HEK293 (cell line): Measurements from ENCODE around the gene OR10G2.
"Not testable (repeated sequence)": the region's sequence is repeated elsewhere in the genome, so short reads cannot be mapped to it uniquely, and the experiment has no call there.

ENCODE experiments used
- FEZF1 ChIP-seq: fragments of 450-650 bp; formaldehyde crosslinking; IDR thresholded peaks from 2 replicates; pipeline ENCODE4 v1.5.1; 2016; ENCODE audit warnings: missing biosample characterization, missing genetic modification characterization
- MEIS1 ChIP-seq: sonication (generic); formaldehyde crosslinking; IDR thresholded peaks from 2 replicates; pipeline ENCODE4 v1.8.1; 2022; ENCODE audit warnings: missing genetic modification reagents, mild to moderate bottlenecking, borderline replicate concordance
- SALL2 ChIP-seq: fragments of 450-650 bp; formaldehyde crosslinking; IDR thresholded peaks from 2 replicates; pipeline ENCODE4 v1.5.0; 2017; ENCODE audit warnings: missing biosample characterization, mild to moderate bottlenecking, missing genetic modification characterization, borderline replicate concordance
- SCRT1 ChIP-seq: fragments of 450-650 bp; formaldehyde crosslinking; IDR thresholded peaks from 2 replicates; pipeline ENCODE4 v1.5.1; 2016; ENCODE audit warnings: missing biosample characterization, missing genetic modification characterization, borderline replicate concordance
- YY1 ChIP-seq: fragments of 450-650 bp; formaldehyde crosslinking; IDR thresholded peaks from 2 replicates; pipeline ENCODE4 v1.5.1; 2018; ENCODE audit warnings: missing biosample characterization, missing genetic modification characterization
- ZBTB1 ChIP-seq: fragments of 450-650 bp; formaldehyde crosslinking; IDR thresholded peaks from 2 replicates; pipeline ENCODE4 v1.5.1; 2016; ENCODE audit warnings: missing biosample characterization, missing genetic modification characterization
- ZNF19 ChIP-seq: fragments of 450-650 bp; formaldehyde crosslinking; IDR thresholded peaks from 2 replicates; pipeline ENCODE4; 2016; ENCODE audit warnings: missing biosample characterization, missing genetic modification characterization, low read depth
- ZNF426 ChIP-seq: fragments of 450-650 bp; formaldehyde crosslinking; IDR thresholded peaks from 2 replicates; pipeline ENCODE4 v1.5.1; 2017; ENCODE audit warnings: missing biosample characterization, missing genetic modification characterization, mild to moderate bottlenecking, inconsistent platforms, moderate library complexity
- ZNF660 ChIP-seq: fragments of 450-650 bp; IDR thresholded peaks from 2 replicates; pipeline ENCODE4 v1.5.1; 2018; ENCODE audit warnings: missing biosample characterization, mild to moderate bottlenecking, missing genetic modification characterization
- TF ChIP-seq, protein P1 (sequence below): fragments of 450-650 bp; formaldehyde crosslinking; IDR thresholded peaks from 2 replicates; pipeline ENCODE4 v1.5.1; 2016; ENCODE audit warnings: missing biosample characterization, missing genetic modification characterization
- TF ChIP-seq, protein P2 (sequence below): IDR thresholded peaks from 2 replicates; pipeline ENCODE4 v1.6.1; 2011; ENCODE audit warnings: mild to moderate bottlenecking, low read depth, low read length, borderline replicate concordance
- TF ChIP-seq, protein P3 (sequence below): fragments of 450-650 bp; formaldehyde crosslinking; IDR thresholded peaks from 2 replicates; pipeline ENCODE4; 2016; ENCODE audit warnings: missing biosample characterization, missing genetic modification characterization
- TF ChIP-seq, protein P4 (sequence below): fragments of 450-650 bp; formaldehyde crosslinking; IDR thresholded peaks from 2 replicates; pipeline ENCODE4 v1.5.1; 2016; ENCODE audit warnings: missing biosample characterization, missing genetic modification characterization
- TF ChIP-seq, protein P5 (sequence below): fragments of 450-650 bp; formaldehyde crosslinking; IDR thresholded peaks from 2 replicates; pipeline ENCODE4 v1.5.1; 2017; ENCODE audit warnings: missing biosample characterization, missing genetic modification characterization

DNA sequence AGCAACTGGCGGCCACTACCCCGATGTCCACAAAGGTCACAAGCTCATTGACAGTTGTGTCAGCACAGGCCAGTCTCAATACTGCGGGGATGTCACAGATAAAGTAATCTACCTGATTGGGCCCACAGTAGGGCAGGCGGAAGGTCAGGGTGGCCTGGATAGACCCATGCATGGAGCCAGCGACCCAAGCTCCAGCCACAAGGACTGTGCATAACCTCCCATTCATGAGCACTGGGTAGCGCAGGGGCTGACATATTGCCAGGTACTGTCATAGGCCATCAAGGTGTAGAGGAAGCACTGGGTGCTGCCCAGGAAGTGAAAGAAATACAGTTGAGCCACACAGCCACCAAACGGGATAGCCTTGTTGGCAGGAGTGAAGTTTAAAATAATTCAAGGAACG is 32.6 kb downstream of the OR10G2 start:
- TF ChIP-seq, protein P1, sequence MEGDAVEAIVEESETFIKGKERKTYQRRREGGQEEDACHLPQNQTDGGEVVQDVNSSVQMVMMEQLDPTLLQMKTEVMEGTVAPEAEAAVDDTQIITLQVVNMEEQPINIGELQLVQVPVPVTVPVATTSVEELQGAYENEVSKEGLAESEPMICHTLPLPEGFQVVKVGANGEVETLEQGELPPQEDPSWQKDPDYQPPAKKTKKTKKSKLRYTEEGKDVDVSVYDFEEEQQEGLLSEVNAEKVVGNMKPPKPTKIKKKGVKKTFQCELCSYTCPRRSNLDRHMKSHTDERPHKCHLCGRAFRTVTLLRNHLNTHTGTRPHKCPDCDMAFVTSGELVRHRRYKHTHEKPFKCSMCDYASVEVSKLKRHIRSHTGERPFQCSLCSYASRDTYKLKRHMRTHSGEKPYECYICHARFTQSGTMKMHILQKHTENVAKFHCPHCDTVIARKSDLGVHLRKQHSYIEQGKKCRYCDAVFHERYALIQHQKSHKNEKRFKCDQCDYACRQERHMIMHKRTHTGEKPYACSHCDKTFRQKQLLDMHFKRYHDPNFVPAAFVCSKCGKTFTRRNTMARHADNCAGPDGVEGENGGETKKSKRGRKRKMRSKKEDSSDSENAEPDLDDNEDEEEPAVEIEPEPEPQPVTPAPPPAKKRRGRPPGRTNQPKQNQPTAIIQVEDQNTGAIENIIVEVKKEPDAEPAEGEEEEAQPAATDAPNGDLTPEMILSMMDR: not testable (repeated sequence)
- TF ChIP-seq ZNF660; ZNF426 (tag by site-specific recombination); SCRT1; SALL2 (tag by site-specific recombination); FEZF1 (tag by site-specific recombination); ZNF19; ZBTB1 (tag by site-specific recombination); MEIS1; YY1: not testable (repeated sequence)
- TF ChIP-seq, protein P2, sequence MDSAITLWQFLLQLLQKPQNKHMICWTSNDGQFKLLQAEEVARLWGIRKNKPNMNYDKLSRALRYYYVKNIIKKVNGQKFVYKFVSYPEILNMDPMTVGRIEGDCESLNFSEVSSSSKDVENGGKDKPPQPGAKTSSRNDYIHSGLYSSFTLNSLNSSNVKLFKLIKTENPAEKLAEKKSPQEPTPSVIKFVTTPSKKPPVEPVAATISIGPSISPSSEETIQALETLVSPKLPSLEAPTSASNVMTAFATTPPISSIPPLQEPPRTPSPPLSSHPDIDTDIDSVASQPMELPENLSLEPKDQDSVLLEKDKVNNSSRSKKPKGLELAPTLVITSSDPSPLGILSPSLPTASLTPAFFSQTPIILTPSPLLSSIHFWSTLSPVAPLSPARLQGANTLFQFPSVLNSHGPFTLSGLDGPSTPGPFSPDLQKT: not testable (repeated sequence)
- TF ChIP-seq, protein P3, sequence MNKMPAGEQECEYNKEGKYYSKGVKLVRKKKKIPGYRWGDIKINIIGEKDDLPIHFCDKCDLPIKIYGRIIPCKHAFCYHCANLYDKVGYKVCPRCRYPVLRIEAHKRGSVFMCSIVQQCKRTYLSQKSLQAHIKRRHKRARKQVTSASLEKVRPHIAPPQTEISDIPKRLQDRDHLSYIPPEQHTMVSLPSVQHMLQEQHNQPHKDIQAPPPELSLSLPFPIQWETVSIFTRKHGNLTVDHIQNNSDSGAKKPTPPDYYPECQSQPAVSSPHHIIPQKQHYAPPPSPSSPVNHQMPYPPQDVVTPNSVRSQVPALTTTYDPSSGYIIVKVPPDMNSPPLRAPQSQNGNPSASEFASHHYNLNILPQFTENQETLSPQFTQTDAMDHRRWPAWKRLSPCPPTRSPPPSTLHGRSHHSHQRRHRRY (tag by site-specific recombination): not testable (repeated sequence)
- TF ChIP-seq, protein P4, sequence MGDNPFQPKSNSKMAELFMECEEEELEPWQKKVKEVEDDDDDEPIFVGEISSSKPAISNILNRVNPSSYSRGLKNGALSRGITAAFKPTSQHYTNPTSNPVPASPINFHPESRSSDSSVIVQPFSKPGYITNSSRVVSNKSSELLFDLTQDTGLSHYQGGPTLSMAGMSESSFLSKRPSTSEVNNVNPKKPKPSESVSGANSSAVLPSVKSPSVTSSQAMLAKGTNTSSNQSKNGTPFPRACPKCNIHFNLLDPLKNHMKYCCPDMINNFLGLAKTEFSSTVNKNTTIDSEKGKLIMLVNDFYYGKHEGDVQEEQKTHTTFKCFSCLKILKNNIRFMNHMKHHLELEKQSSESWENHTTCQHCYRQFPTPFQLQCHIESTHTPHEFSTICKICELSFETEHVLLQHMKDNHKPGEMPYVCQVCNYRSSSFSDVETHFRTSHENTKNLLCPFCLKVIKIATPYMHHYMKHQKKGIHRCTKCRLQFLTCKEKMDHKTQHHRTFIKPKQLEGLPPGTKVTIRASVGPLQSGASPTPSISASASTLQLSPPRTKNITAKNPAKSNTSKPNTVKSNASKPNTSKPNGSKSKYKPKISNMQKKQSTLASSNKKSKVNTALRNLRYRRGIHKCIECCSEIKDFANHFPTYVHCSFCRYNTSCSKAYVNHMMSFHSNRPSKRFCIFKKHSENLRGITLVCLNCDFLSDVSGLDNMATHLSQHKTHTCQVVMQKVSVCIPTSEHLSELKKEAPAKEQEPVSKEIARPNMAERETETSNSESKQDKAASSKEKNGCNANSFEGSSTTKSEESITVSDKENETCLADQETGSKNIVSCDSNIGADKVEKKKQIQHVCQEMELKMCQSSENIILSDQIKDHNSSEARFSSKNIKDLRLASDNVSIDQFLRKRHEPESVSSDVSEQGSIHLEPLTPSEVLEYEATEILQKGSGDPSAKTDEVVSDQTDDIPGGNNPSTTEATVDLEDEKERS (tag by site-specific recombination): not testable (repeated sequence)
- TF ChIP-seq, protein P5, sequence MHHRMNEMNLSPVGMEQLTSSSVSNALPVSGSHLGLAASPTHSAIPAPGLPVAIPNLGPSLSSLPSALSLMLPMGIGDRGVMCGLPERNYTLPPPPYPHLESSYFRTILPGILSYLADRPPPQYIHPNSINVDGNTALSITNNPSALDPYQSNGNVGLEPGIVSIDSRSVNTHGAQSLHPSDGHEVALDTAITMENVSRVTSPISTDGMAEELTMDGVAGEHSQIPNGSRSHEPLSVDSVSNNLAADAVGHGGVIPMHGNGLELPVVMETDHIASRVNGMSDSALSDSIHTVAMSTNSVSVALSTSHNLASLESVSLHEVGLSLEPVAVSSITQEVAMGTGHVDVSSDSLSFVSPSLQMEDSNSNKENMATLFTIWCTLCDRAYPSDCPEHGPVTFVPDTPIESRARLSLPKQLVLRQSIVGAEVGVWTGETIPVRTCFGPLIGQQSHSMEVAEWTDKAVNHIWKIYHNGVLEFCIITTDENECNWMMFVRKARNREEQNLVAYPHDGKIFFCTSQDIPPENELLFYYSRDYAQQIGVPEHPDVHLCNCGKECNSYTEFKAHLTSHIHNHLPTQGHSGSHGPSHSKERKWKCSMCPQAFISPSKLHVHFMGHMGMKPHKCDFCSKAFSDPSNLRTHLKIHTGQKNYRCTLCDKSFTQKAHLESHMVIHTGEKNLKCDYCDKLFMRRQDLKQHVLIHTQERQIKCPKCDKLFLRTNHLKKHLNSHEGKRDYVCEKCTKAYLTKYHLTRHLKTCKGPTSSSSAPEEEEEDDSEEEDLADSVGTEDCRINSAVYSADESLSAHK: not testable (repeated sequence)
